ENCODE data around the gene ERC2. TPM values are rescaled to one million over a fixed set of nuclear protein-coding genes. Genes with fewer than 3 reads are reported as not detected.
A peak's percentile ranks its signal among the peaks of the same experiment; 100 is the strongest.

Gene ERC2
- total RNA-seq, 2 donors from 2014 or later: 16.1 to 22.8 TPM

- no peak overlapping the region for H3K4me3 Mint-ChIP-seq
- Histone ChIP-seq H3K36me3 (ENCODE audit: control insufficient read depth, insufficient read depth, low read length) (no peaks in the 10 kb centered on the region), H3K27me3 (ENCODE audit: control insufficient read depth, insufficient read depth, low read length, poor library complexity, severe bottlenecking) (peaks cover 15% of the 10 kb centered on the region), H3K27ac (ENCODE audit: low read depth, low read length) (no peak overlapping the region), H3K4me1 (ENCODE audit: control insufficient read depth, insufficient read depth, low read length) (no peaks in the 10 kb centered on the region), H3K9me3 (ENCODE audit: control insufficient read depth, low read length) (no peaks in the 10 kb centered on the region), H3K4me3 (ENCODE audit: low read length) (no peak overlapping the region), H3K9ac (ENCODE audit: extremely low read depth, low read length, poor library complexity, severe bottlenecking) (no peak overlapping the region)
- peaks cover 30% of the 10 kb centered on the region for H3K4me1 Mint-ChIP-seq
- H3K27me3 Mint-ChIP-seq (ENCODE audit: insufficient read depth): peaks cover 39% of the 10 kb centered on the region
- no peak overlapping the region for H3K27ac Mint-ChIP-seq
- no peak for TF ChIP-seq CTCF (conservative IDR thresholded peaks at IDR 0.05)
- no peaks in the 10 kb centered on the region for H3K36me3 Mint-ChIP-seq (ENCODE audit: low read depth)
- no peak for DNase-seq
- WGBS, 2 experiments (ENCODE audit: insufficient coverage in 1 of 2, insufficient read length in 1 of 2): 95 to 100% methylated on average over 1 of the region's 1 CpG
- H3K9me3 Mint-ChIP-seq: no peaks in the 10 kb centered on the region
Measured at GRCh38 chr3:55692295-55692956, 775.8 kb downstream of the ERC2 start.

GRCh38 chr3:55691141-55691540 is 777.1 kb downstream of the ERC2 start:
- Mint-ChIP-seq H3K27ac (no peak overlapping the region), H3K4me1 (peaks cover 40% of the 10 kb centered on the region), H3K27me3 (ENCODE audit: insufficient read depth) (peaks cover 36% of the 10 kb centered on the region)

GRCh38 chr3:55690726-55691125 is 777.5 kb downstream of the ERC2 start:
- H3K9me3 ChIP-seq (ENCODE audit: control insufficient read depth, low read length): no peaks in the 10 kb centered on the region
- Mint-ChIP-seq H3K27ac (no peak overlapping the region), H3K27me3 (ENCODE audit: insufficient read depth) (peaks cover 36% of the 10 kb centered on the region), H3K4me3 (no peak overlapping the region), H3K36me3 (ENCODE audit: low read depth) (no peaks in the 10 kb centered on the region), H3K9me3 (no peaks in the 10 kb centered on the region), H3K4me1 (peaks cover 40% of the 10 kb centered on the region)
- 17% methylated on average over 3 of the region's 3 CpGs; no CpG with 5 or more reads in 1 of the 2 experiments for WGBS, 2 experiments (ENCODE audit: insufficient coverage in 1 of 2, insufficient read length in 1 of 2)
- H3K9ac ChIP-seq (ENCODE audit: extremely low read depth, low read length, poor library complexity, severe bottlenecking): no peak overlapping the region
- TF ChIP-seq CTCF (conservative IDR thresholded peaks at IDR 0.05): no peak
- no peak overlapping the region for H3K27ac ChIP-seq (ENCODE audit: low read depth, low read length)
- H3K4me3 ChIP-seq (ENCODE audit: low read length): no peak overlapping the region
- no peaks in the 10 kb centered on the region for H3K4me1 ChIP-seq (ENCODE audit: control insufficient read depth, insufficient read depth, low read length)
- no peaks in the 10 kb centered on the region for H3K36me3 ChIP-seq (ENCODE audit: control insufficient read depth, insufficient read depth, low read length)
- peaks cover 15% of the 10 kb centered on the region for H3K27me3 ChIP-seq (ENCODE audit: control insufficient read depth, insufficient read depth, low read length, poor library complexity, severe bottlenecking)
- DNase-seq: peak; percentile 87

More at GRCh38 chr3:55691141-55691540, 777.1 kb downstream of the ERC2 start:
- H3K9me3 ChIP-seq (ENCODE audit: control insufficient read depth, low read length): no peaks in the 10 kb centered on the region
- no peaks in the 10 kb centered on the region for H3K36me3 ChIP-seq (ENCODE audit: control insufficient read depth, insufficient read depth, low read length)
- Mint-ChIP-seq H3K4me3 (no peak overlapping the region), H3K36me3 (ENCODE audit: low read depth) (no peaks in the 10 kb centered on the region), H3K9me3 (no peaks in the 10 kb centered on the region)
- H3K9ac ChIP-seq (ENCODE audit: extremely low read depth, low read length, poor library complexity, severe bottlenecking): no peak overlapping the region
- no peak for TF ChIP-seq CTCF (conservative IDR thresholded peaks at IDR 0.05)
- WGBS, 2 experiments (ENCODE audit: insufficient coverage in 1 of 2, insufficient read length in 1 of 2): 76% methylated on average over 4 of the region's 4 CpGs; no CpG with 5 or more reads in 1 of the 2 experiments
- no peak overlapping the region for H3K4me3 ChIP-seq (ENCODE audit: low read length)
- no peaks in the 10 kb centered on the region for H3K4me1 ChIP-seq (ENCODE audit: control insufficient read depth, insufficient read depth, low read length)
- no peak for DNase-seq
- H3K27ac ChIP-seq (ENCODE audit: low read depth, low read length): no peak overlapping the region
- peaks cover 15% of the 10 kb centered on the region for H3K27me3 ChIP-seq (ENCODE audit: control insufficient read depth, insufficient read depth, low read length, poor library complexity, severe bottlenecking)
